Right renal cortex interstitium (tissue), 3 donors: ENCODE data around the gene COX6B2. TPM values are rescaled to one million over a fixed set of nuclear protein-coding genes. Genes with fewer than 3 reads are reported as not detected.

Experiments
- DNase-seq, 3 donors: peaks; one replicate each; pipeline ENCODE4 v3.0.0-alpha.2; 2013; ENCODE audit warnings: low read depth in 3 of 3, low spot score in 2 of 3
- polyA plus RNA-seq, 3 donors: library from polyadenylated mRNA; unstranded; fragments of 120-200 nt; gene quantifications; one replicate each; pipeline ENCODE4 v1.2.1, GENCODE V29; 2013; ENCODE audit not compliant: insufficient read length in 3 of 3

COX6B2 gene
- polyA plus RNA-seq, 3 donors: 0.31 to 0.97 (median 0.54) TPM

GRCh38 chr19:55315956-55316525 is 38.5 kb downstream of the COX6B2 start:
- no peak for DNase-seq

GRCh38 chr19:55314396-55314795 is 40.1 kb downstream of the COX6B2 start:
- no peak for DNase-seq

GRCh38 chr19:55312621-55313512 is 41.7 kb downstream of the COX6B2 start:
- no peak for DNase-seq

GRCh38 chr19:55311797-55312196 is 42.7 kb downstream of the COX6B2 start:
- no peak for DNase-seq

GRCh38 chr19:55311397-55311796 is 43.1 kb downstream of the COX6B2 start:
- no peak for DNase-seq

- no peak for DNase-seq
These were observed 44.0 kb downstream of the COX6B2 start for GRCh38 chr19:55310498-55310897.

GRCh38 chr19:55309448-55309847 is 45.1 kb downstream of the COX6B2 start:
- DNase-seq: no peak

GRCh38 chr19:55308281-55308680 is 46.2 kb downstream of the COX6B2 start:
- no peak for DNase-seq

GRCh38 chr19:55306712-55307111 is 47.8 kb downstream of the COX6B2 start:
- DNase-seq: no peak

GRCh38 chr19:55305983-55306562 is 48.4 kb downstream of the COX6B2 start:
- DNase-seq: no peak

- no peak for DNase-seq
These were observed 49.0 kb downstream of the COX6B2 start for GRCh38 chr19:55305491-55305890.

GRCh38 chr19:55304980-55305379 is 49.5 kb downstream of the COX6B2 start:
- DNase-seq: no peak

- DNase-seq: no peak
These were observed 50.1 kb downstream of the COX6B2 start for GRCh38 chr19:55304279-55304978.

GRCh38 chr19:55303477-55303876 is 51.0 kb downstream of the COX6B2 start:
- DNase-seq: no peak

GRCh38 chr19:55302318-55302703 is 52.2 kb downstream of the COX6B2 start:
- DNase-seq: no peak

- DNase-seq: peak in 1 of 3 donors; percentile 70
These were observed 52.8 kb downstream of the COX6B2 start for GRCh38 chr19:55301459-55302317.

- no peak for DNase-seq
These were observed 53.5 kb downstream of the COX6B2 start for GRCh38 chr19:55300886-55301458.

GRCh38 chr19:55299991-55300390 is 54.5 kb downstream of the COX6B2 start:
- no peak for DNase-seq
